ENCODE measurements around the gene ZNF335. TPM values are rescaled to one million over a fixed set of nuclear protein-coding genes. Genes with fewer than 3 reads are reported as not detected.
A peak's percentile ranks its signal among the peaks of the same experiment; 100 is the strongest.

The ZNF335 gene
- total and polyA plus RNA-seq, 2 of the 13 experiments (the other 11 are each of a cell fraction or from before 2014, with no cell fraction given): 9.7 to 13.7 TPM

DNA sequence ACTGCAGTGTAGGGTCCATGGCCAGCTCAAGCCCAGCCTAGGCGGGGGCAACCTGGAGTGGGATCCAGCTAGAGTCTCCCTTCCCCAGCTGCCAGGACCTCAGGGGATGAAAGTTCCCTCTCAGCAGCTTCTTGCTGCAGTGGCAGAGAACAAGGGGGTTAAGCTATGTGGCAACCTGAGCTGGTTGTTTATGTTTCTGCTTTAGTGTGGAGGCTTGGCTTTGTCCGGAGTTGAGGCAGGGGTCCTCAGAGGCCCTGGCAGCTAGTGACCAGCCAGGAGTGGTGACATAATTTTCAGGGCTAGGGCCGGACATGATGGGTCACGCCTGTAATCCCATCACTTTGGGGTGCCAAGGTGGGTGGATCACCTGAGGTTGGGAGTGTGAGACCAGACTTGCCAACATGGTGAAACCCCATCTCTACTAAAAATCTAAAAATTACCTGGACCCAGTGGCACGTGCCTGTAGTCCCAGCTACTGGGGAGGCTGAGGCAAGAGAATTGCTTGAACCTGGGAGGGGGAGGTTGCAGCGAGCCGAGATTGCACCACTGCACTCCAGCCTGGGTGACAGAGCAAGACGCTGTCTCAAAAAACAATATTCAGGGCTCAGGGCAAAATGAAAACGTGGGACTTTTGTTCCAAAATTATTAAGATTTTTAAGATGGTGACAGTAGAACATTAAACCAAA lies 46.0 kb downstream of the ZNF335 start (continued):
- TF ChIP-seq, protein P1, sequence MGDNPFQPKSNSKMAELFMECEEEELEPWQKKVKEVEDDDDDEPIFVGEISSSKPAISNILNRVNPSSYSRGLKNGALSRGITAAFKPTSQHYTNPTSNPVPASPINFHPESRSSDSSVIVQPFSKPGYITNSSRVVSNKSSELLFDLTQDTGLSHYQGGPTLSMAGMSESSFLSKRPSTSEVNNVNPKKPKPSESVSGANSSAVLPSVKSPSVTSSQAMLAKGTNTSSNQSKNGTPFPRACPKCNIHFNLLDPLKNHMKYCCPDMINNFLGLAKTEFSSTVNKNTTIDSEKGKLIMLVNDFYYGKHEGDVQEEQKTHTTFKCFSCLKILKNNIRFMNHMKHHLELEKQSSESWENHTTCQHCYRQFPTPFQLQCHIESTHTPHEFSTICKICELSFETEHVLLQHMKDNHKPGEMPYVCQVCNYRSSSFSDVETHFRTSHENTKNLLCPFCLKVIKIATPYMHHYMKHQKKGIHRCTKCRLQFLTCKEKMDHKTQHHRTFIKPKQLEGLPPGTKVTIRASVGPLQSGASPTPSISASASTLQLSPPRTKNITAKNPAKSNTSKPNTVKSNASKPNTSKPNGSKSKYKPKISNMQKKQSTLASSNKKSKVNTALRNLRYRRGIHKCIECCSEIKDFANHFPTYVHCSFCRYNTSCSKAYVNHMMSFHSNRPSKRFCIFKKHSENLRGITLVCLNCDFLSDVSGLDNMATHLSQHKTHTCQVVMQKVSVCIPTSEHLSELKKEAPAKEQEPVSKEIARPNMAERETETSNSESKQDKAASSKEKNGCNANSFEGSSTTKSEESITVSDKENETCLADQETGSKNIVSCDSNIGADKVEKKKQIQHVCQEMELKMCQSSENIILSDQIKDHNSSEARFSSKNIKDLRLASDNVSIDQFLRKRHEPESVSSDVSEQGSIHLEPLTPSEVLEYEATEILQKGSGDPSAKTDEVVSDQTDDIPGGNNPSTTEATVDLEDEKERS (CRISPR knock-in tag; IDR thresholded peaks at IDR 0.05): no peak
- TF ChIP-seq ZNF225 (CRISPR knock-in tag; IDR thresholded peaks at IDR 0.05): no peak
- no peak for TF ChIP-seq ZNF746 (CRISPR knock-in tag; IDR thresholded peaks at IDR 0.05)
- TF ChIP-seq, protein P2, sequence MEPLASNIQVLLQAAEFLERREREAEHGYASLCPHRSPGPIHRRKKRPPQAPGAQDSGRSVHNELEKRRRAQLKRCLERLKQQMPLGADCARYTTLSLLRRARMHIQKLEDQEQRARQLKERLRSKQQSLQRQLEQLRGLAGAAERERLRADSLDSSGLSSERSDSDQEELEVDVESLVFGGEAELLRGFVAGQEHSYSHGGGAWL (CRISPR knock-in tag; IDR thresholded peaks at IDR 0.05): no peak
- no peak for TF ChIP-seq HMGA1 (CRISPR knock-in tag; conservative IDR thresholded peaks at IDR 0.05)
- TF ChIP-seq ZNF589 (CRISPR knock-in tag; conservative IDR thresholded peaks at IDR 0.05): no peak
- no peak for TF ChIP-seq ZNF160 (CRISPR knock-in tag; IDR thresholded peaks at IDR 0.05)
- no peak for TF ChIP-seq ZSCAN20 (CRISPR knock-in tag; IDR thresholded peaks at IDR 0.05; ENCODE audit: borderline replicate concordance)
- TF ChIP-seq ZSCAN22 (CRISPR knock-in tag; IDR thresholded peaks at IDR 0.05): no peak
- no peak for TF ChIP-seq JUNB (CRISPR knock-in tag; IDR thresholded peaks at IDR 0.05; ENCODE audit: borderline replicate concordance)
- TF ChIP-seq SOX6 (IDR thresholded peaks at IDR 0.05): no peak
- TF ChIP-seq SOX6 (CRISPR knock-in tag; IDR thresholded peaks at IDR 0.05): peak; percentile 46; the same call in 1 of the 2 replicates
- TF ChIP-seq MBNL3 (CRISPR knock-in tag; conservative IDR thresholded peaks at IDR 0.05): no peak
- no peak for TF ChIP-seq ZNF7 (CRISPR knock-in tag; IDR thresholded peaks at IDR 0.05)
- TF ChIP-seq, protein P3, sequence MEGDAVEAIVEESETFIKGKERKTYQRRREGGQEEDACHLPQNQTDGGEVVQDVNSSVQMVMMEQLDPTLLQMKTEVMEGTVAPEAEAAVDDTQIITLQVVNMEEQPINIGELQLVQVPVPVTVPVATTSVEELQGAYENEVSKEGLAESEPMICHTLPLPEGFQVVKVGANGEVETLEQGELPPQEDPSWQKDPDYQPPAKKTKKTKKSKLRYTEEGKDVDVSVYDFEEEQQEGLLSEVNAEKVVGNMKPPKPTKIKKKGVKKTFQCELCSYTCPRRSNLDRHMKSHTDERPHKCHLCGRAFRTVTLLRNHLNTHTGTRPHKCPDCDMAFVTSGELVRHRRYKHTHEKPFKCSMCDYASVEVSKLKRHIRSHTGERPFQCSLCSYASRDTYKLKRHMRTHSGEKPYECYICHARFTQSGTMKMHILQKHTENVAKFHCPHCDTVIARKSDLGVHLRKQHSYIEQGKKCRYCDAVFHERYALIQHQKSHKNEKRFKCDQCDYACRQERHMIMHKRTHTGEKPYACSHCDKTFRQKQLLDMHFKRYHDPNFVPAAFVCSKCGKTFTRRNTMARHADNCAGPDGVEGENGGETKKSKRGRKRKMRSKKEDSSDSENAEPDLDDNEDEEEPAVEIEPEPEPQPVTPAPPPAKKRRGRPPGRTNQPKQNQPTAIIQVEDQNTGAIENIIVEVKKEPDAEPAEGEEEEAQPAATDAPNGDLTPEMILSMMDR (CRISPR knock-in tag; IDR thresholded peaks at IDR 0.05): no peak
- no peak for TF ChIP-seq ZNF343 (CRISPR knock-in tag; IDR thresholded peaks at IDR 0.05)
- no peak for TF ChIP-seq ARID2 (CRISPR knock-in tag; IDR thresholded peaks at IDR 0.05; ENCODE audit: borderline replicate concordance)
- TF ChIP-seq TCF7L2 (IDR thresholded peaks at IDR 0.05; ENCODE audit: low read depth, low read length): no peak
- TF ChIP-seq ZNF253 (CRISPR knock-in tag; IDR thresholded peaks at IDR 0.05; ENCODE audit: borderline replicate concordance): no peak
- no peak; the same call in 1 of the 2 replicates for TF ChIP-seq SPEN (CRISPR knock-in tag; IDR thresholded peaks at IDR 0.05; ENCODE audit: low read depth)
- no peak for TF ChIP-seq ZFP36 (IDR thresholded peaks at IDR 0.05; ENCODE audit: borderline replicate concordance, low read depth, low read length, partially characterized antibody)
- no peak for TF ChIP-seq TBP (CRISPR knock-in tag; IDR thresholded peaks at IDR 0.05)
- TF ChIP-seq, protein P4, sequence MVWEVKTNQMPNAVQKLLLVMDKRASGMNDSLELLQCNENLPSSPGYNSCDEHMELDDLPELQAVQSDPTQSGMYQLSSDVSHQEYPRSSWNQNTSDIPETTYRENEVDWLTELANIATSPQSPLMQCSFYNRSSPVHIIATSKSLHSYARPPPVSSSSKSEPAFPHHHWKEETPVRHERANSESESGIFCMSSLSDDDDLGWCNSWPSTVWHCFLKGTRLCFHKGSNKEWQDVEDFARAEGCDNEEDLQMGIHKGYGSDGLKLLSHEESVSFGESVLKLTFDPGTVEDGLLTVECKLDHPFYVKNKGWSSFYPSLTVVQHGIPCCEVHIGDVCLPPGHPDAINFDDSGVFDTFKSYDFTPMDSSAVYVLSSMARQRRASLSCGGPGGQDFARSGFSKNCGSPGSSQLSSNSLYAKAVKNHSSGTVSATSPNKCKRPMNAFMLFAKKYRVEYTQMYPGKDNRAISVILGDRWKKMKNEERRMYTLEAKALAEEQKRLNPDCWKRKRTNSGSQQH (CRISPR knock-in tag; IDR thresholded peaks at IDR 0.05; ENCODE audit: low read depth): no peak
- TF ChIP-seq ZFX (CRISPR knock-in tag; IDR thresholded peaks at IDR 0.05; ENCODE audit: low read depth): peak; percentile 31; the same call in 1 of the 2 replicates
- TF ChIP-seq TRIM24 (CRISPR knock-in tag; IDR thresholded peaks at IDR 0.05): no peak
- TF ChIP-seq PITX1 (CRISPR knock-in tag; IDR thresholded peaks at IDR 0.05): peak; percentile 78; the same call in 1 of the 2 replicates

All from HepG2 (cell line).